Measurements from ENCODE around the gene MFSD2A. TPM values are rescaled to one million over a fixed set of nuclear protein-coding genes. Genes with fewer than 3 reads are reported as not detected.

The MFSD2A gene
- total RNA-seq, 1 experiment from 2014 or later, result 19.9 TPM

DNA sequence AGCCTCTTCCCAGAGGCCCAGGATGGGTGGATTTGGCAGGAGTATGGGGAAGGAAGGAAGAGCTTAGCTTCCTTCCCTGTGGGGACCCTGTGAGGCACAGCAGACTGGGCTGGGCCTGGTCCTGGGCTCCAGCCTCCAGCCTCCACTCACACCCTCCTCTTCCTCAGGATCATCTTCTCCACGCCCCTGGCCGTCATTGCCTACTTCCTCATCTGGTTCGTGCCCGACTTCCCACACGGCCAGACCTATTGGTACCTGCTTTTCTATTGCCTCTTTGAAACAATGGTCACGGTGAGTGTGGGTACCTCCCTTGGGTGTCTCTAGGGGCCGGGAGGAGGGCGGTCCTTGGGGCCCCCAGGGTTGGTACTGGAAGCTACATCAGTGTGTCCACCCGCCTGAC, 10.1 kb downstream of the MFSD2A start:
- Mint-ChIP-seq H3K4me3 (no peak overlapping the region), H3K9me3 (no peaks in the 10 kb centered on the region), H3K27ac (no peak overlapping the region), H3K4me1 (peaks cover 2 to 4% of the 10 kb centered on the region in 2 experiments; a peak in 1 of 4 replicates), H3K36me3 (ENCODE audit: insufficient read depth in 1 of 3, low read depth in 3 of 3) (peaks cover 52 to 76% (median 56%) of the 10 kb centered on the region in 3 experiments), H3K27me3 (ENCODE audit: low read depth) (no peaks in the 10 kb centered on the region; the same call in 1 of the 2 replicates)
- no peak overlapping the region for H2AFZ ChIP-seq (ENCODE audit: low read length)
- H2AK5ac ChIP-seq (ENCODE audit: insufficient read length, low read length), result no peak overlapping the region
- H3K27ac ChIP-seq (ENCODE audit: insufficient read length, low read depth, low read length), result no peak overlapping the region
- no peaks in the 10 kb centered on the region for H3K79me2 ChIP-seq (ENCODE audit: insufficient read depth, low read length)
- H3K56ac ChIP-seq (ENCODE audit: insufficient read length, low read depth, low read length), result no peak overlapping the region
- H4K5ac ChIP-seq (ENCODE audit: insufficient read length, low read depth, low read length), result no peak overlapping the region
- peaks cover 3% of the 10 kb centered on the region for H4K20me1 ChIP-seq (ENCODE audit: control insufficient read depth, insufficient read depth, insufficient read length)
- no peak overlapping the region for H3K23ac ChIP-seq (ENCODE audit: insufficient read length, low read depth, low read length)
- no peak overlapping the region for H2BK15ac ChIP-seq (ENCODE audit: low read depth, low read length)
- TF ChIP-seq, protein P1, sequence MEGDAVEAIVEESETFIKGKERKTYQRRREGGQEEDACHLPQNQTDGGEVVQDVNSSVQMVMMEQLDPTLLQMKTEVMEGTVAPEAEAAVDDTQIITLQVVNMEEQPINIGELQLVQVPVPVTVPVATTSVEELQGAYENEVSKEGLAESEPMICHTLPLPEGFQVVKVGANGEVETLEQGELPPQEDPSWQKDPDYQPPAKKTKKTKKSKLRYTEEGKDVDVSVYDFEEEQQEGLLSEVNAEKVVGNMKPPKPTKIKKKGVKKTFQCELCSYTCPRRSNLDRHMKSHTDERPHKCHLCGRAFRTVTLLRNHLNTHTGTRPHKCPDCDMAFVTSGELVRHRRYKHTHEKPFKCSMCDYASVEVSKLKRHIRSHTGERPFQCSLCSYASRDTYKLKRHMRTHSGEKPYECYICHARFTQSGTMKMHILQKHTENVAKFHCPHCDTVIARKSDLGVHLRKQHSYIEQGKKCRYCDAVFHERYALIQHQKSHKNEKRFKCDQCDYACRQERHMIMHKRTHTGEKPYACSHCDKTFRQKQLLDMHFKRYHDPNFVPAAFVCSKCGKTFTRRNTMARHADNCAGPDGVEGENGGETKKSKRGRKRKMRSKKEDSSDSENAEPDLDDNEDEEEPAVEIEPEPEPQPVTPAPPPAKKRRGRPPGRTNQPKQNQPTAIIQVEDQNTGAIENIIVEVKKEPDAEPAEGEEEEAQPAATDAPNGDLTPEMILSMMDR (conservative IDR thresholded peaks at IDR 0.05), result no peak
- H4K91ac ChIP-seq (ENCODE audit: insufficient read length, low read depth, low read length), result no peak overlapping the region
- no peak overlapping the region for H3K18ac ChIP-seq (ENCODE audit: insufficient read length, low read depth, low read length)
- H2BK20ac ChIP-seq (ENCODE audit: low read depth, low read length, poor library complexity, severe bottlenecking), result no peak overlapping the region
- H2BK12ac ChIP-seq (ENCODE audit: insufficient read length, low read depth, low read length), result no peak overlapping the region
- H2BK5ac ChIP-seq (ENCODE audit: insufficient read length, low read length), result no peak overlapping the region
- H3K4me1 ChIP-seq (ENCODE audit: insufficient read depth, low read length), result no peaks in the 10 kb centered on the region
- no peaks in the 10 kb centered on the region for H3K79me1 ChIP-seq (ENCODE audit: insufficient read depth, low read depth, low read length, poor library complexity, severe bottlenecking)
- WGBS (ENCODE audit: extremely low coverage, insufficient read length, low lambda C conversion rate), result no CpG with 5 or more reads among the region's 9 CpGs
- H3T11ph ChIP-seq (ENCODE audit: low read length), result no peak overlapping the region
- H2BK120ac ChIP-seq (ENCODE audit: low read depth, low read length, poor library complexity, severe bottlenecking), result no peak overlapping the region
- no peak for DNase-seq
- no peaks in the 10 kb centered on the region for H3K9me3 ChIP-seq (ENCODE audit: control insufficient read depth, low read depth, low read length)
- H3K4ac ChIP-seq (ENCODE audit: low read depth, low read length), result no peak overlapping the region
- no peak overlapping the region for H3K14ac ChIP-seq (ENCODE audit: insufficient read depth, low read length)
- no peaks in the 10 kb centered on the region for H3K27me3 ChIP-seq (ENCODE audit: insufficient read depth, low read length)
- no peaks in the 10 kb centered on the region for H3K23me2 ChIP-seq (ENCODE audit: insufficient read length, low read depth, low read length, poor library complexity, severe bottlenecking)
- H4K8ac ChIP-seq (replicated peaks; ENCODE audit: insufficient read length, low read depth, low read length), result no peak overlapping the region
- H3K9ac ChIP-seq (ENCODE audit: extremely low read depth, insufficient read length, low read length), result no peak overlapping the region
- no peak overlapping the region for H3K4me2 ChIP-seq (ENCODE audit: insufficient read depth, insufficient read length, low read length)

All from H9 (cell line).